K562 (cell line): ENCODE data around the gene ZNF549. TPM values are rescaled to one million over a fixed set of nuclear protein-coding genes. Genes with fewer than 3 reads are reported as not detected.
A peak's percentile ranks its signal among the peaks of the same experiment; 100 is the strongest.

Experiments
- ATAC-seq: fragments of 200-7000 bp; cut with Tn5 transposase; 3 replicates; pipeline ENCODE4 v1.9.1; 2020; ENCODE audit warnings: moderate library complexity
- BruUV-seq: library from RNA; stranded (reverse); fragments of 400-500 nt; replicated peaks from 2 replicates; lab custom pipeline; 2021; lab: Mats Ljungman, UMichigan
- CTCF ChIA-PET: fragments of 300-600 bp; formaldehyde crosslinking; extraction: SDS; loops from one replicate; lab custom pipeline; 2021; ENCODE audit warnings: low intra/inter-chr PET ratio; lab: Yijun Ruan, JAX
- POLR2A ChIA-PET: fragments of 300-600, 350-650 bp; sonication (Branson Sonifier 250); formaldehyde crosslinking; extraction: SDS; loops from one replicate; lab custom pipeline; 2021; ENCODE audit warnings: antibody characterized with exemption, inconsistent platforms; lab: Yijun Ruan, JAX
- DNase-seq, 4 experiments: peaks; one replicate each; pipeline versions ENCODE4 v3.0.0 to v3.0.0-alpha.2; 2011 to 2018; ENCODE audit warnings: low spot score in 3 of 4, mixed read lengths in 3 of 4; ENCODE audit errors: extremely low read depth in 1 of 4
- FAIRE-seq: peaks from 2 replicates; lab custom pipeline; 2011; peaks lifted over from hg19 to GRCh38; lab: Jason Lieb, UNC
- H2AFZ ChIP-seq: 2 replicates; pipeline ENCODE4 v1.6.0; 2011; ENCODE audit warnings: low read depth, low read length, control low read depth, inconsistent platforms
- H3K27ac ChIP-seq: fragments of 200-600 bp; 3 replicates; pipeline ENCODE4 v1.8.0; 2011; ENCODE audit warnings: low read depth, mild to moderate bottlenecking, control low read depth, inconsistent platforms, low read length, moderate library complexity, mixed read lengths; ENCODE audit errors: extremely low read depth
- H3K27me3 ChIP-seq, 2 experiments: fragments of 300-600 bp in 1 of 2; 2 replicates in 1 of 2; 3 replicates in 1 of 2; pipeline versions ENCODE4 v1.6.0 to v1.8.0; 2011; ENCODE audit warnings: inconsistent platforms in 2 of 2, low read length in 2 of 2, mild to moderate bottlenecking in 1 of 2, mixed read lengths in 1 of 2, moderate library complexity in 1 of 2; ENCODE audit not compliant: control insufficient read depth in 2 of 2, insufficient read depth in 2 of 2
- H3K36me3 ChIP-seq: fragments of 300-600 bp; 3 replicates; pipeline ENCODE4 v1.8.0; 2011; ENCODE audit warnings: mild to moderate bottlenecking, low read length, inconsistent platforms; ENCODE audit not compliant: control insufficient read depth, insufficient read depth
- H3K4me1 ChIP-seq, 2 experiments: fragments of 200-600 bp in 1 of 2; replicated peaks in 1 of 2; 2 replicates in 1 of 2; 3 replicates in 1 of 2; pipeline versions ENCODE4 v1.5.1 to v1.8.0; 2011; ENCODE audit warnings: inconsistent platforms in 2 of 2, low read length in 2 of 2, mild to moderate bottlenecking in 1 of 2, mixed read lengths in 1 of 2, moderate library complexity in 1 of 2; ENCODE audit not compliant: control insufficient read depth in 2 of 2, insufficient read depth in 2 of 2
- H3K4me2 ChIP-seq: 2 replicates; pipeline ENCODE4 v1.6.1; 2011; ENCODE audit warnings: low read length, control low read depth, inconsistent platforms, mixed read lengths; ENCODE audit not compliant: insufficient read depth
- H3K4me3 ChIP-seq: fragments of 200-600 bp; sonication (generic), shearing (Covaris generic); 2 replicates; pipeline ENCODE4 v1.5.1; 2016; ENCODE audit warnings: control low read depth, inconsistent platforms
- H3K79me2 ChIP-seq: fragments of 200-600 bp; 3 replicates; pipeline ENCODE4 v1.8.0; 2011; ENCODE audit warnings: low read length, inconsistent platforms; ENCODE audit not compliant: control insufficient read depth, insufficient read depth
- H3K9ac ChIP-seq, 2 experiments: 2 replicates each; pipeline versions ENCODE4 v1.6.0 to v1.6.1; 2011; ENCODE audit warnings: low read depth in 2 of 2, low read length in 2 of 2, control low read depth in 1 of 2, inconsistent platforms in 1 of 2, mild to moderate bottlenecking in 1 of 2, mixed read lengths in 1 of 2; ENCODE audit not compliant: insufficient read depth in 1 of 2
- H3K9me1 ChIP-seq: one replicate; pipeline ENCODE4 v1.6.0; 2011; ENCODE audit warnings: inconsistent platforms, mild to moderate bottlenecking, low read length, moderate library complexity; ENCODE audit not compliant: control insufficient read depth, insufficient read depth
- H3K9me3 ChIP-seq: replicated peaks from 2 replicates; pipeline ENCODE4 v1.5.1; 2011; ENCODE audit warnings: low read depth, low read length, inconsistent platforms; ENCODE audit not compliant: control insufficient read depth, insufficient read depth
- H4K20me1 ChIP-seq: replicated peaks from 2 replicates; pipeline ENCODE4 v1.6.1; 2011; ENCODE audit warnings: low read length, inconsistent platforms, mixed read lengths; ENCODE audit not compliant: control insufficient read depth, insufficient read depth
- DACH1 ChIP-seq: fragments of 450-650 bp; IDR thresholded peaks from 2 replicates; pipeline ENCODE4 v1.6.1; 2018; ENCODE audit not compliant: partially characterized antibody
- MCM5 ChIP-seq: fragments of 450-650 bp; IDR thresholded peaks from 2 replicates; pipeline ENCODE4 v1.6.1; 2016; ENCODE audit warnings: low read depth
- RAD21 ChIP-seq, 2 experiments: fragments of 250-450 bp in 1 of 2; fragments of 450-650 bp in 1 of 2; sonication (Bioruptor Pico) in 1 of 2; formaldehyde crosslinking in 1 of 2; IDR thresholded peaks in 1 of 2; conservative IDR thresholded peaks in 1 of 2; 2 replicates each; pipeline versions ENCODE4 v1.4.0 to v1.8.0; 2020 to 2022; ENCODE audit warnings: mild to moderate bottlenecking in 2 of 2, moderate library complexity in 1 of 2
- WGBS: fragments of 100-300 bp; shearing (Covaris generic); methylation state at CpG from one replicate; pipeline ENCODE4 v1.1.6; 2016; ENCODE audit warnings: low coverage, mixed read lengths; ENCODE audit not compliant: insufficient coverage; ENCODE audit errors: missing lambda C conversion rate; 5-methylcytosine and 5-hydroxymethylcytosine counted together
- in situ Hi-C: fragments of 300-500 bp; cut with MboI; formaldehyde crosslinking; loops from 4 replicates; pipeline ENCODE4 v1.15.0; 2018; ENCODE audit warnings: inconsistent platforms, mixed read lengths
- intact Hi-C: fragments of 100-400 bp; cut with micrococcal nuclease; formaldehyde crosslinking; loops from 2 replicates; pipeline ENCODE4 v1.14.2; 2022
- polyA plus RNA-seq, 8 experiments: library from polyadenylated mRNA; depleted of rRNA in 4 of 8; stranded (reverse) in 5 of 8; unstranded in 3 of 8; fragments of >200 nt; fragmentation: Nextera tagmentation in 2 of 8; fragmentation: Illumina TruSeq in 1 of 8; extraction: Ambion mirVana in 2 of 8; extraction: Trizol in 1 of 8; gene quantifications; 2 replicates each; pipeline versions ENCODE4 v1.2.1 to v1.2.3, GENCODE V29; 2011 to 2014; ENCODE audit warnings: inconsistent platforms in 1 of 8, missing spikeins in 1 of 8
- total RNA-seq, 7 experiments: library from RNA; depleted of rRNA in 6 of 7; stranded (reverse); fragments of >200 nt in 6 of 7; fragmentation: Illumina TruSeq in 2 of 7; extraction: Trizol in 2 of 7; gene quantifications; 2 replicates each; pipeline versions ENCODE4 v1.2.1 to v1.2.3, GENCODE V29; 2011 to 2021; ENCODE audit warnings: low replicate concordance in 1 of 7
- TF ChIP-seq, protein P1 (sequence below): fragments of 450-650 bp; formaldehyde crosslinking; IDR thresholded peaks from 2 replicates; pipeline ENCODE4 v1.4.0; 2020; ENCODE audit warnings: mild to moderate bottlenecking, mixed read lengths
- TF ChIP-seq, protein P2 (sequence below): fragments of 450-650 bp; conservative IDR thresholded peaks from 2 replicates; pipeline ENCODE4 v1.6.1; 2016; ENCODE audit warnings: missing genetic modification characterization, low read depth, mild to moderate bottlenecking, control low read depth, missing compliant biosample characterization

ZNF549 gene
- total and polyA plus RNA-seq, 9 of the 15 experiments (the other 6 are each of a cell fraction or from before 2014, with no cell fraction given) = 0.03 to 0.68 (median 0.25) TPM

DNA sequence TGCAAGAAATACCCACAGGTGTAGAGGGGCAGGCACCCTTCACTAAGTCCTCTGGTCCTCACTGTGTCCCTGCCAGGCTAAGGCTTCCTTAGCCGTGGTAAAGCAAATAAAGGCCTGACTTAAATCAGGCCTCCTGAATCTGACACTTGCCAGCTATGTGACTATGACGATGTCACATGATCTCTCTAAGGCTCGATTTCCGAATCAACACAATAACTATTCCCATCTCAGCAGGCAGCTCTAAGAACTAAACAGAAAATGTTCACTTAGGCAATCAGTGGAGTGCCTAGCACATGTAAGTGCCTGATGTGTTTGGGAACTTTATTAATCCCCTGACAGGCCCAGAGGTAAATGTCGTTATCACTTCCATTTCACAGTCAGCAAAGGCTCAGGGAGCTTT lies 30.5 kb downstream of the ZNF549 start:
- H3K4me2 ChIP-seq = no peak overlapping the region; the same call in 1 of the 2 replicates
- CTCF ChIA-PET = no interaction called here
- intact Hi-C loops = no loop called here
- H3K9me1 ChIP-seq = no peaks in the 10 kb centered on the region
- FAIRE-seq = no peak
- H2AFZ ChIP-seq = no peak overlapping the region
- H3K4me3 ChIP-seq = no peak overlapping the region
- no peak overlapping the region for H3K9ac ChIP-seq
- H3K27me3 ChIP-seq = no peaks in the 10 kb centered on the region; a peak in 1 of 5 replicates
- H3K9me3 ChIP-seq = 0 out of 2 replicates have a peak, but pooled peaks cover 5% of the 10 kb centered on the region
- 24% methylated on average over 5 of the region's 5 CpGs for WGBS
- no peaks in the 10 kb centered on the region for H4K20me1 ChIP-seq
- TF ChIP-seq, protein P1, sequence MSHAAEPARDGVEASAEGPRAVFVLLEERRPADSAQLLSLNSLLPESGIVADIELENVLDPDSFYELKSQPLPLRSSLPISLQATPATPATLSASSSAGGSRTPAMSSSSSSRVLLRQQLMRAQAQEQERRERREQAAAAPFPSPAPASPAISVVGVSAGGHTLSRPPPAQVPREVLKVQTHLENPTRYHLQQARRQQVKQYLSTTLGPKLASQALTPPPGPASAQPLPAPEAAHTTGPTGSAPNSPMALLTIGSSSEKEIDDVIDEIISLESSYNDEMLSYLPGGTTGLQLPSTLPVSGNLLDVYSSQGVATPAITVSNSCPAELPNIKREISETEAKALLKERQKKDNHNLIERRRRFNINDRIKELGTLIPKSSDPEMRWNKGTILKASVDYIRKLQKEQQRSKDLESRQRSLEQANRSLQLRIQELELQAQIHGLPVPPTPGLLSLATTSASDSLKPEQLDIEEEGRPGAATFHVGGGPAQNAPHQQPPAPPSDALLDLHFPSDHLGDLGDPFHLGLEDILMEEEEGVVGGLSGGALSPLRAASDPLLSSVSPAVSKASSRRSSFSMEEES (CRISPR knock-in tag) = peak; percentile 62
- TF ChIP-seq DACH1 = no peak
- TF ChIP-seq, all 486 proteins: peak for 1
- no TSS peak for BruUV-seq
- in situ Hi-C loops = no loop called here
- H3K36me3 ChIP-seq = peaks cover 22% of the 10 kb centered on the region
- H3K27ac ChIP-seq = no peak overlapping the region
- ATAC-seq (no peak), DNase-seq (no peak)
- peaks cover 20% of the 10 kb centered on the region for H3K79me2 ChIP-seq
- POLR2A ChIA-PET = no interaction called here
- H3K4me1 ChIP-seq = peaks cover 0 to 11% of the 10 kb centered on the region in 2 experiments; a peak in 2 of 5 replicates

DNA sequence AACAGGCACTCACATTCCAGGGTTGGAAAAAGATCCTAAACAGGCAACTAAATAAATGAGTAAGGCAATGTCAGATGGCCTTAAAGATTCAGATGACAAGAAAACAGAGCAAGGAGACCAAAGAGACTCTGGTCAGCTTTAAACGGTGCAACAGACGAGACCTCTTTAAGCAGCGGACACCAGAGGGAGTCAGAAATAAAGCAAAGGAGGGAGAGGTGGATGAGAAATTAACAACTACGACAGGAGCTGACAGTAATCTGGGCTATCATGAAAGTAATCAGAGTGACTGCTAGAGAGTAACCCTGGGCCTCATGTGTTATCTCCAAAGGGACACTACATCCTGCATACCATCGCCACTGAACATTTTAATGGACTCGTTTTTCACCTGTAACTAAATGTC lies 31.4 kb downstream of the ZNF549 start:
- no TSS peak for BruUV-seq
- H3K4me2 ChIP-seq = peak overlapping the region; percentile 71
- peak overlapping the region in 1 of 2 experiments; percentile 69; a peak in 1 of 4 replicates for H3K9ac ChIP-seq
- no peak overlapping the region for H3K27ac ChIP-seq
- peak overlapping the region; percentile 88 for H3K4me3 ChIP-seq
- H3K9me1 ChIP-seq = no peaks in the 10 kb centered on the region
- WGBS = 12% methylated on average over 6 of the region's 6 CpGs
- ChIA-PET POLR2A (no interaction called here), CTCF (no interaction called here)
- peak; percentile 34; the same call in 2 of the 3 replicates for ATAC-seq
- no peaks in the 10 kb centered on the region; a peak in 1 of 5 replicates for H3K27me3 ChIP-seq
- DNase-seq = peak in 3 of 4 experiments; percentile 16 to 25 (median 18)
- in situ Hi-C loops = no loop called here
- TF ChIP-seq, protein P2, sequence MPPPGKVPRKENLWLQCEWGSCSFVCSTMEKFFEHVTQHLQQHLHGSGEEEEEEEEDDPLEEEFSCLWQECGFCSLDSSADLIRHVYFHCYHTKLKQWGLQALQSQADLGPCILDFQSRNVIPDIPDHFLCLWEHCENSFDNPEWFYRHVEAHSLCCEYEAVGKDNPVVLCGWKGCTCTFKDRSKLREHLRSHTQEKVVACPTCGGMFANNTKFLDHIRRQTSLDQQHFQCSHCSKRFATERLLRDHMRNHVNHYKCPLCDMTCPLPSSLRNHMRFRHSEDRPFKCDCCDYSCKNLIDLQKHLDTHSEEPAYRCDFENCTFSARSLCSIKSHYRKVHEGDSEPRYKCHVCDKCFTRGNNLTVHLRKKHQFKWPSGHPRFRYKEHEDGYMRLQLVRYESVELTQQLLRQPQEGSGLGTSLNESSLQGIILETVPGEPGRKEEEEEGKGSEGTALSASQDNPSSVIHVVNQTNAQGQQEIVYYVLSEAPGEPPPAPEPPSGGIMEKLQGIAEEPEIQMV (tag) = no peak
- no peak for TF ChIP-seq MCM5
- peak in 1 of 2 experiments; percentile 42; a peak in 2 of 4 replicates for TF ChIP-seq RAD21 (CRISPR knock-in tag; conservative IDR thresholded peaks at IDR 0.05 in 1 of 2, IDR thresholded peaks at IDR 0.05 in 1 of 2)
- H2AFZ ChIP-seq = no peak overlapping the region
- peaks cover 20% of the 10 kb centered on the region for H3K79me2 ChIP-seq
- no peaks in the 10 kb centered on the region for H4K20me1 ChIP-seq
- H3K9me3 ChIP-seq = 0 out of 2 replicates have a peak, but pooled peaks cover 5% of the 10 kb centered on the region
- H3K4me1 ChIP-seq = peaks cover 0 to 11% of the 10 kb centered on the region in 2 experiments; a peak in 2 of 5 replicates
- H3K36me3 ChIP-seq = peaks cover 18% of the 10 kb centered on the region
- peak; percentile 65 for FAIRE-seq
- intact Hi-C loops = no loop called here
